ENCODE data around the gene CHI3L2. TPM values are rescaled to one million over a fixed set of nuclear protein-coding genes. Genes with fewer than 3 reads are reported as not detected.

Gene CHI3L2
- polyA plus RNA-seq, 5 donors: 0.21 to 0.97 (median 0.51) TPM

DNA sequence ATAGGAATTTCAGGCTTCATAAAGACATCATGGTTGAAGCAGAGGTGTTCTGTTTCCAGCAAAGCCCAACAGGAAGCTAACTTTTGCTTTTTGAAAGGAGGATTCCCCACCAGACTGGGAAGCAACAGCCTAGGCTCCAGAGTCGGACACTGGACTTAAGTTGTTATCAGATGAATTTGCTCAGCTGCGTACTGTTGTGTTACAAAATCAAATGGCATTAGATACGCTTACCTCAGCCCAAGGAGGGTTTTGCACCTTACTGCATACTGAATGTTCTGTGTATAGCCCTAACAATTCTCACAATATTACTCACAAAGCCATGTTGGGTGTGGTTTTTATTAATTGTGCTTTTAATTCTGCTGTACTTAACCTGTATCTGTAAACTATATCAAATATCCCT is 62.6 kb downstream of the CHI3L2 start:
- no peak for DNase-seq

DNA sequence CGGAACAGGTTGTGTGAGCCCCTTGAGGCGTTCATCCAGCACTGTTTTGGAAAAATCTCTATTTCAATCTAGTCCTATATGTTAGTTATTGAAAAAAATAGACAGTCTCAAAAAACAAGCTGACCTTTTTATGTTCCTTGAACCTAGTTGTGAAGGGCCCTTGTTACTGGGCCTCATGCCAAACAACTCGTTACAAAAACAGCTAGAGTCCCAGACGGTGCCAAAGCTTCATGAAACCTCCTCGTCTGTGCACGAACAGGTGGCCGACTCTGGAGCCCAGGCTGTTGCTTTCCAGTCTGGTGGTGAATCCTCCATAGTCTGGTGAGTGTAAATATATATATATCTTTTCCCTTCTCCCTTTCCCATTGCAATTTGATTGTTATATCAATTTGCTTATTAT is 63.1 kb downstream of the CHI3L2 start, which contains the start of gene CHIA:
Gene CHIA (plus strand): TSS at position 222 of the 400 bp plus-strand sequence. CDS start 19,617 bp downstream, outside the sequence.
- DNase-seq: peak; percentile 49 to 63

Other genes starting within 250 kb of the CHI3L2 start
- gene DRAM2, start 87.6 kb upstream of the CHI3L2 start, polyA plus RNA-seq (ENCODE audit: insufficient read depth in 1 of 5, insufficient read length in 5 of 5, low replicate concordance in 1 of 5): 10 to 100 TPM; 55.9 to 85.7 (median 82.1) TPM
- gene CEPT1, start 87.5 kb upstream of the CHI3L2 start, polyA plus RNA-seq (ENCODE audit: insufficient read depth in 1 of 5, insufficient read length in 5 of 5, low replicate concordance in 1 of 5): 10 to 100 TPM; 42.8 to 69.6 (median 59.9) TPM
- 10 to 100 TPM; 17.0 to 29.0 (median 25.5) TPM for gene DENND2D, start 27.1 kb upstream of the CHI3L2 start, polyA plus RNA-seq (ENCODE audit: insufficient read depth in 1 of 5, insufficient read length in 5 of 5, low replicate concordance in 1 of 5)
- gene CHIA, start 63.1 kb downstream of the CHI3L2 start, polyA plus RNA-seq (ENCODE audit: insufficient read depth in 1 of 5, insufficient read length in 5 of 5, low replicate concordance in 1 of 5): 1 to 10 TPM in 4 of 5 donors, under 1 TPM in 1; 0.65 to 9.0 (median 3.9) TPM
- 1 to 10 TPM; 4.7 to 7.8 (median 5.9) TPM for gene OVGP1, start 200.0 kb downstream of the CHI3L2 start, polyA plus RNA-seq (ENCODE audit: insufficient read depth in 1 of 5, insufficient read length in 5 of 5, low replicate concordance in 1 of 5)
- gene WDR77, start 221.5 kb downstream of the CHI3L2 start, polyA plus RNA-seq (ENCODE audit: insufficient read depth in 1 of 5, insufficient read length in 5 of 5, low replicate concordance in 1 of 5): 10 to 100 TPM; 43.6 to 58.7 (median 48.6) TPM
- 100 to 1,000 TPM; 268 to 339 (median 290) TPM for gene ATP5PB, start 221.8 kb downstream of the CHI3L2 start, polyA plus RNA-seq (ENCODE audit: insufficient read depth in 1 of 5, insufficient read length in 5 of 5, low replicate concordance in 1 of 5)
- gene C1orf162, start 246.3 kb downstream of the CHI3L2 start, polyA plus RNA-seq (ENCODE audit: insufficient read depth in 1 of 5, insufficient read length in 5 of 5, low replicate concordance in 1 of 5): 1 to 10 TPM; 6.1 to 7.5 (median 6.7) TPM